PC-3 (cell line): Measurements from ENCODE around the gene MCRIP1.

Source experiments
- EZH2 ChIP-seq: fragments of 300-600 bp; sonication (generic); IDR thresholded peaks from one replicate; pipeline ENCODE4 v1.6.1; 2017; ENCODE audit warnings: antibody characterized with exemption, mild to moderate bottlenecking, low read length; ENCODE audit not compliant: unreplicated experiment
- EZH2phosphoT487 ChIP-seq: fragments of 300-600 bp; sonication (generic); IDR thresholded peaks from 2 replicates; pipeline ENCODE4 v1.6.1; 2018; ENCODE audit warnings: mild to moderate bottlenecking, antibody characterized with exemption, low read length, borderline replicate concordance
- TF ChIP-seq, protein P1 (sequence below): fragments of 300-600 bp; sonication (generic); conservative IDR thresholded peaks from 2 replicates; pipeline ENCODE4 v1.5.1; 2017; ENCODE audit warnings: antibody characterized with exemption, low read depth, mild to moderate bottlenecking, low read length

DNA sequence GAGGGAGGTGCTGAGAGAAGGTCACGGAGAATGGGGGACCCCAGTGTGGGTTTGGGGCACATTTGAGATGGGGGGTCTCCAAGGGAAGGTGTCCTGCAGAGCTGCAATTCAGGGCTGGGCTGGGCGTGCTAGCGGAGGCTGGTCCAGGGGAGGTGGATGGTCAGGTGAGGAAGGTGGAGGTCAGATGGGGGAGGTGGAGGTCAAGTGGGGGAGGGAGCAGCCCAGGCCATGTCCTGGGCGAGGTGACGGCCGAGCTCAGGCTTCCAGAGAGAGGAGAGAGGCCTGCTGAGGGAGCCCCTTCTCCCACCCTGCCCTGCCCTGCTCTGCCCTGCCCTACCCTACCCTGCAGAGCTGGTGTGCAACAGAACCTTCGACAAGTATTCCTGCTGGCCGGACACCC is 22.6 kb downstream of the MCRIP1 start:
- TF ChIP-seq EZH2phosphoT487 (no peak), EZH2 (no peak)
- TF ChIP-seq, protein P1, sequence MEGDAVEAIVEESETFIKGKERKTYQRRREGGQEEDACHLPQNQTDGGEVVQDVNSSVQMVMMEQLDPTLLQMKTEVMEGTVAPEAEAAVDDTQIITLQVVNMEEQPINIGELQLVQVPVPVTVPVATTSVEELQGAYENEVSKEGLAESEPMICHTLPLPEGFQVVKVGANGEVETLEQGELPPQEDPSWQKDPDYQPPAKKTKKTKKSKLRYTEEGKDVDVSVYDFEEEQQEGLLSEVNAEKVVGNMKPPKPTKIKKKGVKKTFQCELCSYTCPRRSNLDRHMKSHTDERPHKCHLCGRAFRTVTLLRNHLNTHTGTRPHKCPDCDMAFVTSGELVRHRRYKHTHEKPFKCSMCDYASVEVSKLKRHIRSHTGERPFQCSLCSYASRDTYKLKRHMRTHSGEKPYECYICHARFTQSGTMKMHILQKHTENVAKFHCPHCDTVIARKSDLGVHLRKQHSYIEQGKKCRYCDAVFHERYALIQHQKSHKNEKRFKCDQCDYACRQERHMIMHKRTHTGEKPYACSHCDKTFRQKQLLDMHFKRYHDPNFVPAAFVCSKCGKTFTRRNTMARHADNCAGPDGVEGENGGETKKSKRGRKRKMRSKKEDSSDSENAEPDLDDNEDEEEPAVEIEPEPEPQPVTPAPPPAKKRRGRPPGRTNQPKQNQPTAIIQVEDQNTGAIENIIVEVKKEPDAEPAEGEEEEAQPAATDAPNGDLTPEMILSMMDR, result no peak
